Embryonic facial prominence (tissue), 1 donor: ENCODE measurements around the gene MRPL51.
"Not testable (repeated sequence)": the region's sequence is repeated elsewhere in the genome, so short reads cannot be mapped to it uniquely, and the experiment has no call there.

ENCODE experiments used
- DNase-seq: peaks from one replicate; pipeline ENCODE4 v3.0.0-alpha.2; 2016; ENCODE audit errors: extremely low spot score

The MRPL51 gene

DNA sequence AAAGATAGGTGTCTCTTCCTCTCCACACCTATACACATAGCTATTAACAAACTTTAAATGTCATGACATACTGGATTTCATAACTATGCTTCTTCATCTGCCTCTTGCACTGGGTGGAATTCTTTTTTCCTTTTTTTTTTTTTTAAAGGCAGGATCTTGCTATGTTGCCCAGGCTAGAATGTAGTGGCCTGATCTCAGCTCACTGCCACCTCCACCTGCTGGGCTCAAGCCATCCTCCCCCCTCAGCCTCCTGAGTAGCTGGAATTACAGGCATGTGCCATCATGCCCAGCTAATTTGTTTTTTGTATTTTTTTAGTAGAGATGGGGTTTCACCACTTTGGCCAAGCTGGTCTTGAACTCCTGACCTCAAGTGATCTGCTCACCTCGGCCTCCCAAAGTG lies 4.8 kb downstream of the MRPL51 start:
- no peak for DNase-seq

DNA sequence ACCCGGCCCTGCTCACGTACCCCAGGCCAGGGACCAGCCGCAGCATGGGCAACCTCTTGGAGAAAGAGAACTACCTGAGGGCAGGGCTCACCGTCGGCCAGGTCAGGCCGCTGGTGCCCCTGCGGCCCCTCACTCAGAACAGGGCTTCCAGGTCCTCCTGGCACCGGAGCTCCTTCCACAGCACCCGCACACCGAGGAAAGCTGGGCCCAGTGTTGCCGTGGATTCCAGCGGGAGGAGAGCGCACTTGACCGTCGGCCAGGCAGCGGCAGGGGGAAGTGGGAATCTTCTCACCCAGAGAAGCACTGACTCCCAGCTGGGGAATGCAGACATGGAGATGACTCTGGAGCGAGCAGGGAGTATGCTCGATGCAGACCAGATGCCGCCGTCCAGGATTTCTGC lies 14.6 kb downstream of the MRPL51 start:
- DNase-seq = no peak

DNA sequence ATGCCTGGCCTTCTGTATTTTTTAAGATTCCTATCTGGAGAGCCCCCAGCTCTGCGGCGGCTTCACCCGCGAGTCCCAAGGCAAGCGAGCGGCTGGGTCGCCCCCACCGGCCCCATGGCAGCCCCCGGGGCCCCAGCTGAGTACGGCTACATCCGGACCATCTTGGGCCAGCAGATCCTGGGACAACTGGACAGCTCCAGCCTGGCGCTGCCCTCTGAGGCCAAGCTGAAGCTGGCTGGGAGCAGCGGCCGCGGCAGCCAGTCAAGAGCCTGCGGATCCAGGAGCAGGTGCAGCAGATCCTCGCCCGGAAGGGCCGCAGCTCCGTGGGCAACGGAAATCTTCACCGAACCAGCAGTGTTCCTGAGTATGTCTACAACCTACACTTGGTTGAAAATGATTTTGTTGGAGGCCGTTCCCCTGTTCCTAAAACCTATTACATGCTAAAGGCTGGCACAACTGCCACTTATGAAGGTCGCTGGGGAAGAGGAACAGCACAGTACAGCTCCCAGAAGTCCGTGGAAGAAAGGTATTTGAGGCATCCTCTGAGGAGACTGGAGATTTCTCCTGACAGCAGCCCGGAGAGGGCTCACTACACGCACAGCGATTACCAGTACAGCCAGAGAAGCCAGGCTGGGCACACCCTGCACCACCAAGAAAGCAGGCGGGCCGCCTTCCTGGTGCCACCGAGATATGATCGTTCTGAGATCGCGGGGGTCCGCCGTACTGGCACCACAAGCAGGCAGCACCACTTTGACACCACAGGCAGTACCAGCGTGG lies 15.3 kb downstream of the MRPL51 start:
- DNase-seq = not testable (repeated sequence)

DNA sequence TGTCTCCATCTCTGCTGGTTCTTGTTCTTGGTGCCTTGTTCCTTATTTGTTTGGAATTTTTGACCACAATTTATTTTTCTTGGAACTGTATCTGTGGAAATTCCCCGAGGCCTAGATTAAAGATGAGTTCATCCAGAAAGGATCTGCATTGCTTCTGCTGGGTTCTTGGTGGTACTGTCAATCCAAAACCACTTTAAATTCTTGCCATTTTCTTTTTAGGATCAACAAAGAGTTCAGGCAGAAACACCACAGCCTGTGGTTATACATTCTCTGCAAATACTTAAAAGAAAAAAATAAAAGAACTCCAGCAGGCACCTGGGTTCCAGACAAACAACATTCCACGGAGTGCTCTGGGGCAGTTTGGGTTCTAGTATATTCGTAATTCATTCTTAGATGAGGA lies 16.6 kb downstream of the MRPL51 start:
- DNase-seq = no peak

DNA sequence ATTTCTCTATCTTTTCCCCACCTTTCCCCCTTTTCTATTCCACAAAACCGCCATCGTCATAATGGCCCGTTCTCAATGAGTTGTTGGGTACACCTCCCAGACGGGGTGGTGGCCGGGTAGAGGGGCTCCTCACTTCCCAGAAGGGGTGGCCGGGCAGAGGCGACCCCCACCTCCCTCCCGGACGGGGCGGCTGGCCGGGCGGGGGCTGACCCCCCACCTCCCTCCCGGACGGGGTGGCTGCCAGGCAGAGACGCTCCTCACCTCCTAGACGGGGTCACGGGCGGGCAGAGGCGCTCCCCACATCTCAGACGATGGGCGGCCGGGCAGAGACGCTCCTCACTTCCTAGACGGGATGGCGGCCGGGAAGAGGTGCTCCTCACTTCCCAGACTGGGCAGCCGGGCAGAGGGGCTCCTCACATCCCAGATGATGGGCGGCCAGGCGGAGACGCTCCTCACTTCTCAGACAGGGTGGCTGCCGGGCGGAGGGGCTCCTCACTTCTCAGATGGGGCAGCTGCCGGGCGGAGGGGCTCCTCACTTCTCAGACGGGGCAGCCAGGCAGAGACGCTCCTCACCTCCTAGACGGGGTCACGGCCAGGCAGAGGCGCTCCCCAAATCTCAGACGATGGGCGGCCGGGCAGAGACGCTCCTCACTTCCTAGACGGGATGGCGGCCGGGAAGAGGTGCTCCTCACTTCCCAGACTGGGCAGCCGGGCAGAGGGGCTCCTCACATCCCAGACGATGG lies 17.7 kb downstream of the MRPL51 start:
- DNase-seq = not testable (repeated sequence)

DNA sequence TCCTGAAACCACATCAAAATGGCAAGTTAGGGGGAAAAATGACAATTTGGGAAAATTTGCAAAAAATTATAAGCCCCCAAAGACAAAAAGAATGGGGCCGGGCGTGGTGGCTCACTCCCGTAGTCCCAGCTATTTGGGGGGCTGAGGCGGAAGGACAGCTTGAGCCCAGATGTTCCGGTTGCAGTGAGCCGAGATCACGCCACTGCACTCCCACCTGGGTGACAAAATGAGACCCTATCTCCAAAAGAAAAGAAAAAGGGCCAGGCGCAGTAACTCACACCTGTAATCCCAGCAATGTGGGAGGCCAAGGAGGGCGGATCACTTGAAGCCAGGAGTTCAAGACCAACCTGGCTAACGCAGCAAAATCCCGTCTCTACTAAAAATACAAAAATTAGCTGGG lies 20.6 kb downstream of the MRPL51 start:
- DNase-seq = no peak

DNA sequence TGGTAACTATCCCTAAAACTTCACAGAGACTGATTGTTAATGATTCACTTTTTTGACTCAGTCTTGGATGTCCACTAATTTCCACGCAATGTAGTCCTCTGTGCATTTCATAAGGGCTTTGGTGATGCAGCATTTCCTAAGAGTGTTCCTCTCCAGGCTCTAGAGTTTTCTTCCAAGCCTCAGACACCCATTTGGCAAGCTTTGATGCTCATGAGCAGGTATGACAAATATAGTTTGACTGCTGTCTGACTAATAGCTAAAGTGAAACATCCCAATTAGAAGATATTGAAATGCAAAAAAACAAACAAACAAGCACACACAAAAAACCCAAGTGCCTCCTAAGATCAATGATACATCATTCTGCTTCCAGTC lies 21.1 kb downstream of the MRPL51 start:
- no peak for DNase-seq

DNA sequence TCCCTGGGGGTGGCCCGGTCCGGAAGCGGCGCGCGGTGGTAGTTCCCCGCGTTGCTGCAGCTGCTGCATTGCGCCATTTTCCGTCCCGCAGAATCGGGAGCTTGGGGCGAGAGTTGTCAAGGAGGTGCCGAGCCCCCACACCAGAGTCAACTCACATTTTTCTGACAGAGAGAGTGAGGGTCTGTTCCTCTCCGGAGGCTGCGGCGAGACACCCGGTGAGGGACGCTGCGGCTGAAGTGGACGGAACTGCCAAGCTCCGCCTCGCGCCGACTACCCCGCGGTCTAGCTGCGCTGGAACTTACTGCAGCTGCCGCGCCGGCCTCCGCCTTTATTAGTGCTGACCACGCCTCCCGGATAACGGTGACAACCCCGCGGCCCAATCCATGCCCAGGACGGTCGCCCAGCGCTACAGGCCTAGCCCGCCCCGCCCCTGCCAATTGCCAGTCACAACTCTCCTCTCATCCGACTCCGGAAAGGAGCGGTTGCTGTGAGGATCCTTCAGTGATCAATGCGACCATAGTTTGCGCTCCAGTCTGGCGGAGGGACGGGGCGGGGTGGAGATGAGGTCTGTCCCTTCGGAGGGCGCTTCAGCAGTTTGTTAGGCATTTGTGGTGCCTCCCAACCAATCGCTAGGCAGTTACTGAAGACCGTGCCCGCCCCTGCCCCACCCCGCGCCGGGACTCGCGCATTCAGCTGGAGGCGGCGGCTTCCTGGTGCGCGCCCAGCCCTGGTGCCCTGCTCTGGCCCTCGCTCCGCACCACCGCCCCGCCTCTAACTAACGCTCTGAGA lies 22.5 kb downstream of the MRPL51 start, which contains the start of gene VAMP1:
VAMP1 (minus strand) TSS at position 303 of the 789 bp plus-strand sequence; CDS start at position 157, 146 bp downstream.
- DNase-seq = peak; percentile 92

DNA sequence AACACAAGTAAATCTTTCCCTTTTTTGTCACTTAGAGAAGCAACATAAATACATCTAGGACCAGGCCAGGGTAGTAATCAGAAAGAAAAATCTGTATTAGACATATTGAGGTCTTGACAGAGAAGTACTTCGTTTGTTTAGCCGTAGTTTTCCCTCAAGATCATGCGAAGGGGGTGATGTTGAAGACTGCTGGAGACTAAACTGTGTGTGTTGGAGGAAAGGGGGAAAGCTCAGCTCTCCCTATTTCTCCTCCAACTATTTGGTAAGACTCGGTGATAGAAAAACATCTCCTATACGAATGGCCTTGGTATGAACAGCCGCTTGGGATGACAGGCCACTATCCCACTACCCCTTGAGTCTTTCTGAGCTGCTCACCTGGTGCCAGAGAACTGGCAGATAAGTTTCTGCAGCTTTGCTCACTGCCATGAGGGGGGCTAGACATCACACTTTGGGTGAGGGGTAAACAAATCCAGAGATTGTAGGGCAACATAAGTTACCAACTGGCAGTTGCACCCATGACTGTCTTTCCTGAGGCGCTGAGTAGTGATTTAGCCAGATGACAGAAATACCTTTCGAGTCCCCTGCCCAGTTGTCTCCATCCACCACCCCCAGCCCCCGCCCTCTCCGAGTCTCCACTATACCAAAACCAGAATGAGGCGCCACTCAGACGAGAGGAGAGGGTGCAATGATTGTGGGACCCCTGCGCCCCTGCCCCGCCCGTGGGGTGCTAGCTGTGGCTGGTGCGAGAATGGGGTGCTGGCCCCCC lies 23.3 kb downstream of the MRPL51 start:
- DNase-seq = no peak

DNA sequence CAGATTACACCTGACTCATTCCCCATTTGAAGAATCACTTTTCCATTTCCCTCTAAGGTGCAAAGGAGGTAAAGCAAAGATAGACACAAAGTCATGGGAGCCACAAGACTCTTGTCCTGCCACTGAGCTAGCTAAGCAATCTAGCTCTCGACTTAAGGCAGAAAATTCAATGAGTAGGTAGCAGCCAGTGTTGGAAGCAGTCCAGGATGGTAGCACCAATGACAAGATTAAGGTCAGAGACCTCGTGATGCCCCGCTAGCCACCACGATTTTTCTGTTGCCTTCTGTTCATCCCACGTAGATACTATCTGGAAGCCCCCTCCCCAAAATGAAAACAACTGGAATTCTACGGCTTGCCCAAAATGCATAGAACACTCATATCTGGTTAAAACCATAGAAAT lies 24.0 kb downstream of the MRPL51 start:
- no peak for DNase-seq

DNA sequence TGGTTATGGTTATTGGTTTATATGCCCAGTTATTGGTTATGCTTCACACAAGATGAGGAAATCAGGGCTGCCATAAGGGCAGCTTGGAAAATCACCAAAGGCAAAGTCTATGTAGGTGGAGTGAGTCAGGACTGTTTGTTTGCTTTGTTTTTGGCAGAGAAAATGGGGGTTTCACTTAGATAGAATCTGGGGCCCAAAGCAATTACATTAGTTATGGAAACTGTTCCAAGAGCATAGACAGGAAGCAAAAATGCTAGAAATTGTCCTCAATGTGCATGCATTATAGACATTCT lies 24.8 kb downstream of the MRPL51 start:
- DNase-seq = no peak

DNA sequence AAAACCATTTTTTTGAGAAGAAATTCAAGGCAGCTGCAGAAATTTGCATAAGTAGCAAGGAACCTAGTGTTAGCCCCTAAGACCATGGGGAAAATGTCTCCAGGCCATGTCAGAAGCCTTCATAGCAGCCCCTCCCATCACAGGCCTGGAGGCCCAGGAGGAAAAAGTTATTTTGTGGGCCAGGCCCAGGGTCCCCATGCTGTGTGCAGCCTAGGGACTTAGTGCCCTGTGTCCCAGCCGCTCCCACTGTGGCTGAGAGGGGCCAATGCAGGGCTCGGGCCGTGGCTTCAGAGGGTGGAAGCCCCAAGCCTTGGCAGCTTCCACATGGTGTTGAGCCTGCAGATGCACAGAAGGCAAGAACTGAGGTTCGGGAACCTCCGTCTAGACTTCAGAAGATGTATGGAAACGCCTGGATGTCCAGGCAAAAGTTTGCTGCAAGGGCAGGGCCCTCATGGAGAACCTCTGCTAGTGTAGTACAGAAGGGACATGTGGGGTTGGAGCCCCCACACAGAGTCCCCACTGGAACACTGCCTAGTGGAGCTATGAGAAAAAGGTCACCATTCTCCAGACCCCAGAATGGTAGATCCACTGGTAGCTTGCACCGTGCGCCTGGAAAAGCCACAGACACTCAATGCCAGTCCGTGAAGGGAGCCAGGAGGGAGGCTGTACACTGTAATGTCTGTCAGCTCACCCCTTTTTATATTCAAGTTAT lies 25.3 kb downstream of the MRPL51 start:
- not testable (repeated sequence) for DNase-seq

DNA sequence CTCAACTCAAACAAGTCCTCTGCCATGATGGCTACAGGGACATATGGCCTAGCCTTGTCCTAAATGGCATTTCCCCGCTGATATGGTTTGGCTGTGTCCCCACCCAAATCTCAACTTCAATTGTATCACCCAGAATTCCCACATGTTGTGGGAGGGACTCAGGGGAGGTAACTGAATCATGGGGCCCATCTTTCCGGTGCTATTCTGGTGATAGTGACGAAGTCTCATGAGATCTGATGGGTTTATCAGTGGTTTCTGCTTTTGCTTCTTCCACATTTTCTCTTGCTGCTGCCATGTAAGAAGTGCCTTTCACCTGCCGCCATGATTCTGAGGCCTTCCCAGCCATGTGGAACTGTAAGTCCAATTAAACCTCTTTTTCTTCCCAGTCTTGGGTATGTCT lies 26.3 kb downstream of the MRPL51 start:
- DNase-seq = not testable (repeated sequence)

DNA sequence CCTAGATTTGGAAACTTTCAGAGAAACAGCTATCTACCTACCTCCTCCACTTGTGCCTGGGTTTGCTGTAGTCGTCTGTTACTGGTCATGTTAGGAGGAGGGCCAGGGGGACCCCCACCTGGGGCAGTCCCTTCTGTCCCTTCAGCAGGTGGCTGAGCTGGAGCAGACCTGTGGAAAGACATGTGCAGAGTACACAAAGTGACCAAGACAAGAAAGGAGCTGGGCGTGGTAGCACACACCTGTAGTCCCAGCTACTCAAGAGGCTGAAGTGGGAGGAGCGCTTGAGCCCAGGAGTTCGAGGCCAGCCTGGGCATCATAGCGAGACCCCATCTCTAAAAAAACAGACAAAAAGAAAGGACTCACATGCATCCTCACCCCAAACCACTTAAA lies 26.9 kb downstream of the MRPL51 start:
- DNase-seq = no peak

DNA sequence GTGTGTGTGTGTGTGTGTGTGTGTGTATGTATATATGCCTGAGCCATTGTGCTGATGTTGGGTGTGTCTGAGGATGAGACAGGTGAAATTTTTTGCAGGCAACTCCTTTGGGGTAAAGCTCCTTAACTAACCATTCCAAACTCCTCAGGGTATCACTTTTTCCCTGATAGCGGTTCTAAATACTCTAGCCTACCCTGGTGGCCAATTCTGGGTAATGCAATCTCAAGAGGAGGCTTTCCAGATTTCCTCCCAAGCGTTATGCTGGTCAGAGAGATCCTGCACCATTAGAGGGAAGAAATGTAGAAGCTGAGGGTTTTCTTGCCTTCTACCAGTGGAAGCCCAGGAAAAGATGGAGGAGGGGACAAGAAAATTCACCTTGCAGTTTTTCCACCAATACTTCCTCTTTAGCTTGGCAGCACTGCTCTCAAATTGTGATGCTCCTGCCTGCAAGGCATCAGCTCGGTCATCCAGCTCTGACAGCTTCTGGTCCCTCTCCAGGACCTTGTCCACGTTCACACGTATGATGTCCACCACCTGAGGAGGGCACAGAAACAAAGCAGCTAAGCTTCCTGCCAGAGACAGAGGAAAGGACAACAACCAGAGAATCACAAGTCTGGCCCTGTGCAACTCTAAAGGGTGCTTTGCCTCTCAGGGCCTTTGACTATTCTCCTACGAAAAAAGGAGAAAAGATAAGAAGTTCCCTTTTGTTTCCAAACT lies 27.4 kb downstream of the MRPL51 start:
- DNase-seq = no peak

DNA sequence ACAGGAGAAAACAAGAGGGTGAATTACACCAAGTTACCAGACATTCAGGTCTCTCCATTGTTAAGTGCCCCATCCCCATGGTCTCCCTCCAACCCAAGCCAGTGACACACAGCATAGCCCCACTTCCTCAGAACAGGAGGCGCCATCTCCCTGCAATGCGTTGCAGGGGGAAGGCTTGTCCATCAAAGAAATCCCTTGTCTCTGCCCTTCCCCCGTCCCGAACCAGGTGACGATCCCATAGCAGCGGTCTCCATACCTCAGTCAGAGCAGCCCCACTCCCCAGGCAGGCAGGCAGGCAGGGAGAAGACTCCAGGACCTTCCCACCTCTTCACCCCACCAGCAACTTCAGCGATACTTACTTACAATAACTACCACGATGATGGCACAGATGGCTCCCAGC lies 28.5 kb downstream of the MRPL51 start:
- no peak for DNase-seq

DNA sequence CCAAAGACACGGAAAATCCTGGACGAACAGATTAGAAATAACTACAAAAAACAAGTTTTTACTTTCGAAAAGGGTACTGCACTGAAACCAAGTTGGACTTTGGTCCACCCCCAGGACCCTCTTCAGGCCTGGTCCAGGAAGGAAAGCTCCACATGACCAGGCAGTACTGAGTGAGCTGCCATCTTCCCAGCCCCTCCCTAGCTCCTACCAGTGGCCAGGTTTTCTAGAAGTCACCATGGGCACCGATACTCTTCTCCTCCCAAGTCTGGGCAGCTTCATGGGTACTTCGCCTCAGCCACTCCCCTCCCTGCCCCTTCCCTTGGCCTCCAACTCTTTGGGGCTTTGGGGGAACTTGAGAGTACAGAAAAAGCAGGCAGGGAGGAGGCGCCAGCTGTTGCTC lies 29.2 kb downstream of the MRPL51 start:
- no peak for DNase-seq

DNA sequence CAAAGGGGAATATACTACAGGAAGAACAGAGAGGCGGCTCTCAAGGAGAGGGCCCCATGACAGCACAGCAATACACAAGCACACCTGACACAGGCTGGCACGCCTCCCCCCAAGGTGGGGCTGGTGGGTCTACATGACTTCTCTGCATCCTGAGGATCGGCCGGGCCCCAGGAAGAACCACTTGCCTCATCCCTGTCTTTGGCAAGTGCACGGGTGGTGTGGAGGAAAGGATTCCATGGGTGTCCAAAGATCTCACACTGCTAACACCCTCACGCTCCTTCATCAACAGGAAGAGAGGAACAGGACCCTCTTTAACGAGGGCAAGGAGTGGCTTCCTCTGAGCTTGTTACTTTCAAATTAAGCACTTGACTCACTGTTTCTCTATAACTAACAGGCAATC lies 29.8 kb downstream of the MRPL51 start:
- no peak for DNase-seq

DNA sequence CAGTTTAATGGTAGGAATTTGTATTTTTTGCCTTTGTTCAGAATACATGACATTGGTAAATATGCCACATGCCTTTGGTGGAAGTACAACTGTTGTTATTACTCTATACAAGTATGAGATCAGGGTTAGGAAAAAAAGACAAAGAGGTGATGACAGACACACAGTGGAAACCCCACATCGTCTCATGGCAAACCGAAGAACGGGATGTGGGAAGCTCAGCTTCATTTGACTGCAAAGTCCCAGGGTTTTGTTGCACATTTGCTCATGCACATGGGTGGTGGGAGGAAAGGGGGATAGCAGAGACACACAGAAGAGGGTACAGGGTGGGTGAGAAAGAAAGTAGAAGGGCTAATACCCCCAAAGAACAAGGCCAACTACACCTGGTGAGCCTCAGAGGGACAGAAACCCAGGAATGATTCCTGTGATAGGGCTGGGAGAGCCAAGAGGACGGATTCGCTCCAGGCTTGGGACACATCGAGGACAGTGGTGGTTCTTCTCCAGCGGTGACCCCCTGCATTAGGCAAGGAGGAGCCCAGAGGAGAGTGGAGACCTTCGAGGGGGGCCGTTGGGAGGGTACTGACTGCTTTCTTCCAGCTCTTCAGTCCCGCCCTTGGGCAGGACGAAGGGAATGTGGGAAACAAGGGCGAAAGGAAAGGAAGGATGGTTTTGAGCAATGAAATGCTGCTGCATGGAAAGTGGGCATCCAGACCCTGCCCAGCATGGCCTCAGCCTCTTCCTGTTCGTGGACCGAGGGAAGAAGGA lies 30.6 kb downstream of the MRPL51 start:
- no peak for DNase-seq
